ENCODE results near the gene ATP9A.

ATP9A gene

GRCh38 chr20:51715163-51715855 lies 52.9 kb downstream of the ATP9A start:
- no peak for DNase-seq
- intact Hi-C loops (cut with DNase I): no loop called here

- no peak for DNase-seq
- intact Hi-C loops (cut with DNase I): no loop called here
These were observed 55.0 kb downstream of the ATP9A start for GRCh38 chr20:51713213-51713598.

DNA sequence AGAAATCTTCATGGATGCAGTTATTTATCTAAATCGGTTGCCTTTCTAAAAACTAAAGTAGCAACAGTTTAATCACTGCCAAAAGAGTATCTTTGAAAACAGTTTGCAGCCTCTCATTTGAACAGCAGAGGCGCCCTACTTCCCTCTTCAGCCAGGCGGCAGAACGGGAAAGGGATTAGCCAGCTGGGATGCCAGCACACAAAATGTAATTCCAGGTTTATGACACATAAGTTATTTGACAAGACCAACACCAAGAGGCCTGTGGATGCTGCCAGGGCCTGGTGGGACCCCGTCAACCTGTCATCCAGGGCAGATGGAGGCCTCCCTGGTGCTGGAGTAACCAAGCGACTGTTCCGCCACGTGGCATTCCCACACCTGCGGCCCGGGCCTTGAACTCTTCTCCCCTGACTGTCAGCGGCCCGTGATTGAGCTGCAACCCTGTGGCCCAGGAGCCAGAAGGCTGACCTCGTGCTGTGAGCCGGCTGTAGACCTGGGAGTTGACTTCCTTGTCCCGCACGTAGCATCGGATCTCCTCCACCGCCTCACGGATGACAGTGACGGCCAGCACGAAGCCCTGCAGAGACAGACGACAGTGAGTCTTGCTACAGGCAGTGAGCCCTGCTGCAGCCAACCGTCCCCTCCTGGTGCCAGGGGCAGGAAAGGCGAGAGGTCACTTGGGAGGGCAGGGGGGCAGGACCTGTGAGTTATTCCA lies 55.5 kb downstream of the ATP9A start:
- intact Hi-C loops (cut with DNase I): no loop called here
- peak in 26 of 42 donors; percentile 14 to 63 (median 40) for DNase-seq

GRCh38 chr20:51711426-51711825 lies 56.8 kb downstream of the ATP9A start:
- intact Hi-C loops (cut with DNase I): no loop called here
- DNase-seq: no peak

GRCh38 chr20:51710361-51710894 lies 57.8 kb downstream of the ATP9A start:
- no peak for DNase-seq
- intact Hi-C loops (cut with DNase I): no loop called here

GRCh38 chr20:51705400-51705799 lies 62.8 kb downstream of the ATP9A start:
- intact Hi-C loops (cut with DNase I): no loop called here
- no peak for DNase-seq

- intact Hi-C loops (cut with DNase I): no loop called here
- DNase-seq: no peak
These were observed 64.5 kb downstream of the ATP9A start for GRCh38 chr20:51703400-51704287.

DNA sequence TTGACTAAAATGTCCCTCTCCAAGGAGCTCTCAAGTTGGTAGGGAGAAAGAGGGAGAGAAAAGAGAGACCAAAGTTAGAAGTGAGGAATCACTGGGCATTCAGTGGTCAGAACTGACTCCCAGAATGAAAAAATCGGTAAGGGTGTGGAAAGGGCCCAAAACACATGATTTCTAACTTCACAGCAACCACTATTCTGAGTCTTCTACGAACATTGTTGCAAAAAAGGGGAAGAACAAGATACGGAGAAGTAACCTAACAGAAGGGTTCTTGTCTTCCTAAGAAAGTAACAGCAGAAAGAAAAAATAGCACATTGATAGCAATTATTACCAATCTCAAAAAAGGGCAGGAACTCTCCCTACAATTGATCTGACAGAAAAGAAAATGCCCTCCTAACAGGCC lies 65.6 kb downstream of the ATP9A start:
- no peak for DNase-seq
- intact Hi-C loops (cut with DNase I): no loop called here

GRCh38 chr20:51700809-51701285 lies 67.3 kb downstream of the ATP9A start:
- intact Hi-C loops (cut with DNase I): no loop called here
- DNase-seq: peak in 23 of 42 donors; percentile 14 to 71 (median 42)

GRCh38 chr20:51698252-51698651 lies 69.9 kb downstream of the ATP9A start:
- intact Hi-C loops (cut with DNase I): loop anchor here (10.0 kb wide), 1 partner anchor 67 kb away; the partner anchor contains the start of gene ATP9A
- DNase-seq: no peak

DNA sequence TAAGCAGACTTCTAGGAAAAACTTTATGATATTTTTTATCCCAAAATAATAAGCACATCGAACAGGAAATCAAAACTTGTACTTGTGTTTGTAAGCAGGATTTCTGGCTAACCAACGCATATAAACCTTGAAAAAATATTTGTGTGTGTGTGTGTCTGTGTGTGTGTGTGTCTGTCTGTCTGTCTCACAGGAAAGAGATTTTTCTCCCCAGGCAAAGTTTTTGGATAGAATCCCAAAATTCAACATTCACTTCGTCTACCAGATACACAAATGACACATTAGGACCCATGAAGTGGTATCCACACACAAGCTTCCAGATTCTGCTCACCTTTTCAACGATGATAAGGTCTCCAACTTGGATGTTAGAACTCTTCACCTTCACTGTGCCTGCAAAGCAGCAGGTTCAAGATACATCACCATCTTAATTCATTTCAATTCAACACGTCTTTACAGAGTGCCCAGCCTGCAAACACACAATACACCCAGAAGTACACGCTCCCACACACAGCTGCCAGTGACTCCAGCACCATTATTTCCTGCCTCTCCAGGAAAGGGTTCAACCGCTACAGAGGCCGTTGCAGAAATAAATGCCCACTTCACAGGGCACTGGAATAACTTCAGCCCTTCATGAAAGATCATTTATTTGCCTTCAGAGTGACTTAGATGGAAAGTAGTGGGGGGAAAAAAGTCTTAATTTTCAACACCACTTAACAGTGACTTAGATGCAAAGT lies 70.9 kb downstream of the ATP9A start:
- no peak for DNase-seq
- intact Hi-C loops (cut with DNase I): loop anchor here (10.0 kb wide), 1 partner anchor 68 kb away; the partner anchor contains the start of gene ATP9A

GRCh38 chr20:51696304-51697071 lies 71.7 kb downstream of the ATP9A start:
- no peak for DNase-seq
- intact Hi-C loops (cut with DNase I): loop anchor here (10.0 kb wide), 1 partner anchor 68 kb away; the partner anchor contains the start of gene ATP9A

GRCh38 chr20:51695574-51696303 lies 72.5 kb downstream of the ATP9A start:
- intact Hi-C loops (cut with DNase I): loop anchor here (10.0 kb wide), 1 partner anchor 69 kb away; the partner anchor contains the start of gene ATP9A
- peak in 1 of 42 donors; percentile 13 for DNase-seq

DNA sequence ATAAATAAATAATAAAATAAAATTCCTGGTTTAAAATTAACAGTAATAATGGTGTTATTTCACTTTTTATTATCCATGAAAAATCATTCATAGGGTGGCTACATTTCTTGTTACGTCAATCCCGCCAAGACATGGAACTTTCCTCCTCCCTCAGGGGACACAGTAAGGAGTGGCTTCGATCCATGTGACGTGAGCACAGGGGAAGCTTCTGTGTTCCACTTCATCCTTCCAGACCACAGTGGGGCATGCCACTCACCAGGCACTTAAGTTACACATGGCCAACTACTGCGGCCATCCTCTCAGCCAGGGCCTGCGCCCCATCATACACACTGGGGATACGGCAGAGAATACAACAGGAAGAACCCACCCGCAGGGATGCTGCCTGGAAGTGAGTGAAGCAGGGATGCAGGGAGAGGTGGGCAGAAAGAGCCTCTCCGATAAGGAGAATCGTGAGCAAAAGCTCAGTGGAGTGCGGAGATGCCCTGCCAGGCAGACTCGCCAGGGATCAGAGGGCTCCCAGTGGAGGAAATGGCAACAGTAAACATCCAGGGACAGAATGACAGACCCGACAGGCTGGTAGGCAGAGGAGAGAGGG lies 75.3 kb downstream of the ATP9A start:
- DNase-seq: no peak
- intact Hi-C loops (cut with DNase I): loop anchor here (10.0 kb wide), 1 partner anchor 72 kb away; the partner anchor contains the start of gene ATP9A

DNA sequence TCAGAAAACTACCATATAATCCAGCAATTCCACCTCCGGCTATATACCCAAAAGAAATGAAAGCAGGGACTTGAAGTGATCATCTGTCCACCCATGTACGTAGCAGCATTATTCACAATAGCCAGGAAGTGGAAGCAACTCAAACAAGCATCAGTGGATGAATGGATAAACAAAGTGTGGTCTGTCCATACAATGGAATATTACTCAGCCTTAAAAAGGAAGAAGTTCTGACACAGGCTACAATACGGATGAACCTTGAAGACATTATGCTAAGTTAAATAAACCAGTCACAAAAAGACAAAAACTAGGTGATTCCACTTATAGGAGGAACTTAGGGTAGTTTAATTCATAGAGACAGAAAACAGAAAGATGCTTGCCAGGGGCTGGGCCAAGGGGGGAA lies 76.5 kb downstream of the ATP9A start:
- intact Hi-C loops (cut with DNase I): loop anchor here (10.0 kb wide), 1 partner anchor 73 kb away; the partner anchor contains the start of gene ATP9A
- DNase-seq: no peak

DNA sequence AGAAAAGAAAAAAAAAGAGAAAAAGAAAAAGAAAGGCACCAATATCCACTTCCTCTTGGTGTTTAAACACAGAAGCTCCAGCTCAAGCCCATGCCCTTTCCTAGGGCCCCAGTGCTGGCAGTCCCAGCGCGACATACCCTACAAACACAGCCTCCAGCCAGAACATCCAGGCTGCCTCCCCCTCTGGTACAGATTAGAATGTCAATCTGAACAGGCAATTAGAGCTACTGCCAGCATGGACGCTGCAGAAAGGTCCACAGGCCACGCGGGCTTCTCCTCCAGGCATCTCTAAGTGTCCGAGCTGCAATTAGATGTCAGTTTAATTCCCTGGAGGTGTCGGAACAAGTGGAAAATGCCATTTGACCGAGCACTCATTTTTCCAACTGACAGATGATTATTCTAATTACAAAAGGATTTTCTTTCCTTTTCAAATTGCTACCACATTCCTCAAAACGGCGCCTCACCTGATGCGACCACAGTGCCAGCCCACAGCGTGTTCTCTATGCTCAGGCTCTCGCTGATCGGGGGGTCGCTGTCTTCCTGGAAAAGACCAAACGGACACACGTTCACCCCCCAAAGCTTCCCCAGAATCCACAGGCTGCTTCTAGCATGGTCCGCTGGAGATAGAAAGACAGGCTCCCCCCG lies 79.5 kb downstream of the ATP9A start:
- no peak for DNase-seq
- intact Hi-C loops (cut with DNase I): no loop called here
